KOPT-K1 (cell line): ENCODE data around the gene RAPGEF5.

ENCODE experiments used
- H3K27ac ChIP-seq: fragments of 200-600 bp; sonication (generic); 2 replicates; pipeline ENCODE4 v1.5.1; 2016; ENCODE audit warnings: antibody characterized with exemption, mild to moderate bottlenecking, low read depth, low read length; ENCODE audit not compliant: poor library complexity, severe bottlenecking
- H3K36me3 ChIP-seq: fragments of 200-600 bp; sonication (generic); 2 replicates; pipeline ENCODE4 v1.5.1; 2017; ENCODE audit warnings: antibody characterized with exemption, mild to moderate bottlenecking, low read length, moderate library complexity; ENCODE audit not compliant: insufficient read depth
- H3K9me3 ChIP-seq: fragments of 200-600 bp; sonication (generic); 2 replicates; pipeline ENCODE4 v1.5.1; 2017; ENCODE audit warnings: antibody characterized with exemption, low read length, mild to moderate bottlenecking; ENCODE audit not compliant: insufficient read depth, poor library complexity, severe bottlenecking

Gene RAPGEF5

GRCh38 chr7:22363756-22364422 is 6.9 kb upstream of the RAPGEF5 start:
- H3K36me3 ChIP-seq = no peaks in the 10 kb centered on the region
- H3K9me3 ChIP-seq = no peaks in the 10 kb centered on the region
- no peak overlapping the region for H3K27ac ChIP-seq

GRCh38 chr7:22361795-22362194 is 4.8 kb upstream of the RAPGEF5 start:
- H3K9me3 ChIP-seq = no peaks in the 10 kb centered on the region
- H3K27ac ChIP-seq = no peak overlapping the region
- H3K36me3 ChIP-seq = no peaks in the 10 kb centered on the region

GRCh38 chr7:22361320-22361719 is 4.4 kb upstream of the RAPGEF5 start:
- Histone ChIP-seq H3K36me3 (no peaks in the 10 kb centered on the region), H3K9me3 (no peaks in the 10 kb centered on the region), H3K27ac (no peak overlapping the region)

GRCh38 chr7:22358820-22359697 is 2.1 kb upstream of the RAPGEF5 start:
- peaks cover 10% of the 10 kb centered on the region for H3K9me3 ChIP-seq
- H3K27ac ChIP-seq = no peak overlapping the region
- H3K36me3 ChIP-seq = 0 out of 2 replicates have a peak, but pooled peaks cover 9% of the 10 kb centered on the region

GRCh38 chr7:22357311-22358175 is 589 bp upstream of the RAPGEF5 start:
- Histone ChIP-seq H3K36me3 (0 out of 2 replicates have a peak, but pooled peaks cover 13% of the 10 kb centered on the region), H3K9me3 (peaks cover 19% of the 10 kb centered on the region), H3K27ac (no peak overlapping the region)

- H3K27ac ChIP-seq = peak overlapping the region; percentile 65
- 0 out of 2 replicates have a peak, but pooled peaks cover 13% of the 10 kb centered on the region for H3K36me3 ChIP-seq
- peaks cover 19% of the 10 kb centered on the region for H3K9me3 ChIP-seq
These were observed 803 bp downstream of the RAPGEF5 start for GRCh38 chr7:22356010-22356691.

- Histone ChIP-seq H3K9me3 (peaks cover 19% of the 10 kb centered on the region), H3K27ac (peak overlapping the region; percentile 65), H3K36me3 (0 out of 2 replicates have a peak, but pooled peaks cover 13% of the 10 kb centered on the region)
These were observed 1.3 kb downstream of the RAPGEF5 start for GRCh38 chr7:22355620-22356009.

GRCh38 chr7:22354462-22354861 is 2.5 kb downstream of the RAPGEF5 start:
- Histone ChIP-seq H3K9me3 (peaks cover 19% of the 10 kb centered on the region), H3K27ac (no peak overlapping the region), H3K36me3 (0 out of 2 replicates have a peak, but pooled peaks cover 13% of the 10 kb centered on the region)

- H3K36me3 ChIP-seq = 0 out of 2 replicates have a peak, but pooled peaks cover 13% of the 10 kb centered on the region
- peaks cover 19% of the 10 kb centered on the region for H3K9me3 ChIP-seq
- H3K27ac ChIP-seq = no peak overlapping the region
These were observed 4.1 kb downstream of the RAPGEF5 start for GRCh38 chr7:22352887-22353286.

- Histone ChIP-seq H3K36me3 (0 out of 2 replicates have a peak, but pooled peaks cover 13% of the 10 kb centered on the region), H3K9me3 (peaks cover 19% of the 10 kb centered on the region), H3K27ac (no peak overlapping the region)
These were observed 5.1 kb downstream of the RAPGEF5 start for GRCh38 chr7:22351878-22352277.

- Histone ChIP-seq H3K36me3 (0 out of 2 replicates have a peak, but pooled peaks cover 13% of the 10 kb centered on the region), H3K9me3 (peaks cover 19% of the 10 kb centered on the region), H3K27ac (no peak overlapping the region)
These were observed 5.6 kb downstream of the RAPGEF5 start for GRCh38 chr7:22351329-22351692.

GRCh38 chr7:22350466-22351328 is 6.3 kb downstream of the RAPGEF5 start:
- H3K36me3 ChIP-seq = 0 out of 2 replicates have a peak, but pooled peaks cover 13% of the 10 kb centered on the region
- peaks cover 19% of the 10 kb centered on the region for H3K9me3 ChIP-seq
- no peak overlapping the region for H3K27ac ChIP-seq

GRCh38 chr7:22348379-22348778 is 8.6 kb downstream of the RAPGEF5 start:
- peaks cover 2% of the 10 kb centered on the region for H3K9me3 ChIP-seq
- H3K36me3 ChIP-seq = no peaks in the 10 kb centered on the region; the same call in 1 of the 2 replicates
- no peak overlapping the region for H3K27ac ChIP-seq
